ENCODE data around the gene ALX1. TPM values are rescaled to one million over a fixed set of nuclear protein-coding genes. Genes with fewer than 3 reads are reported as not detected.

ALX1 gene
- total RNA-seq, 1 experiment from 2014 or later = 2.1 TPM

GRCh38 chr12:85308374-85308773 is 28.4 kb downstream of the ALX1 start:
- Histone ChIP-seq H3K27ac (ENCODE audit: insufficient read length, low read depth, low read length) (no peak overlapping the region), H3K4me2 (ENCODE audit: insufficient read depth, insufficient read length, low read length) (no peak overlapping the region), H3T11ph (ENCODE audit: low read length) (no peak overlapping the region), H2BK15ac (ENCODE audit: low read depth, low read length) (no peak overlapping the region), H3K9me3 (ENCODE audit: control insufficient read depth, low read depth, low read length) (no peaks in the 10 kb centered on the region), H3K18ac (ENCODE audit: insufficient read length, low read depth, low read length) (no peak overlapping the region), H3K79me2 (ENCODE audit: insufficient read depth, low read length) (no peaks in the 10 kb centered on the region), H3K4me1 (ENCODE audit: insufficient read depth, low read length) (no peaks in the 10 kb centered on the region), H2BK5ac (ENCODE audit: insufficient read length, low read length) (no peak overlapping the region), H3K23ac (ENCODE audit: insufficient read length, low read depth, low read length) (no peak overlapping the region), H4K91ac (ENCODE audit: insufficient read length, low read depth, low read length) (no peak overlapping the region), H2BK20ac (ENCODE audit: low read depth, low read length, poor library complexity, severe bottlenecking) (no peak overlapping the region), H4K8ac (replicated peaks; ENCODE audit: insufficient read length, low read depth, low read length) (no peak overlapping the region), H3K56ac (ENCODE audit: insufficient read length, low read depth, low read length) (no peak overlapping the region), H2BK120ac (ENCODE audit: low read depth, low read length, poor library complexity, severe bottlenecking) (no peak overlapping the region), H3K4ac (ENCODE audit: low read depth, low read length) (no peak overlapping the region), H2AFZ (ENCODE audit: low read length) (no peak overlapping the region), H3K14ac (ENCODE audit: insufficient read depth, low read length) (no peak overlapping the region), H2AK5ac (ENCODE audit: insufficient read length, low read length) (no peak overlapping the region), H3K9ac (ENCODE audit: extremely low read depth, insufficient read length, low read length) (no peak overlapping the region), H4K5ac (ENCODE audit: insufficient read length, low read depth, low read length) (no peak overlapping the region), H3K79me1 (ENCODE audit: insufficient read depth, low read depth, low read length, poor library complexity, severe bottlenecking) (no peaks in the 10 kb centered on the region), H3K23me2 (ENCODE audit: insufficient read length, low read depth, low read length, poor library complexity, severe bottlenecking) (no peaks in the 10 kb centered on the region), H2BK12ac (ENCODE audit: insufficient read length, low read depth, low read length) (no peak overlapping the region), H3K27me3 (ENCODE audit: insufficient read depth, low read length) (no peaks in the 10 kb centered on the region), H4K20me1 (ENCODE audit: control insufficient read depth, insufficient read depth, insufficient read length) (no peaks in the 10 kb centered on the region)
- TF ChIP-seq CTCF (conservative IDR thresholded peaks at IDR 0.05) = no peak
- no peak overlapping the region for H3K4me3 Mint-ChIP-seq
- no peaks in the 10 kb centered on the region for H3K9me3 Mint-ChIP-seq
- no peaks in the 10 kb centered on the region for H3K27me3 Mint-ChIP-seq (ENCODE audit: low read depth)
- no peak for DNase-seq
- WGBS (ENCODE audit: extremely low coverage, insufficient read length, low lambda C conversion rate) = no CpG with 5 or more reads among the region's 5 CpGs
- H3K4me1 Mint-ChIP-seq = peaks cover 4 to 9% of the 10 kb centered on the region in 2 experiments; a peak in 2 of 4 replicates
- no peak overlapping the region for H3K27ac Mint-ChIP-seq
- no peaks in the 10 kb centered on the region for H3K36me3 Mint-ChIP-seq (ENCODE audit: insufficient read depth in 1 of 3, low read depth in 3 of 3)

Data from H9 (cell line).